SIG-M5 treated with dmso at 0.1 percent for 504 hours (cell line): Measurements from ENCODE around the gene PHLPP2.

ENCODE experiments used
- DNase-seq: peaks from one replicate; lab custom pipeline; 2025; ENCODE audit not compliant: unreplicated experiment; lab: John Stamatoyannopoulos, UW

Gene PHLPP2

DNA sequence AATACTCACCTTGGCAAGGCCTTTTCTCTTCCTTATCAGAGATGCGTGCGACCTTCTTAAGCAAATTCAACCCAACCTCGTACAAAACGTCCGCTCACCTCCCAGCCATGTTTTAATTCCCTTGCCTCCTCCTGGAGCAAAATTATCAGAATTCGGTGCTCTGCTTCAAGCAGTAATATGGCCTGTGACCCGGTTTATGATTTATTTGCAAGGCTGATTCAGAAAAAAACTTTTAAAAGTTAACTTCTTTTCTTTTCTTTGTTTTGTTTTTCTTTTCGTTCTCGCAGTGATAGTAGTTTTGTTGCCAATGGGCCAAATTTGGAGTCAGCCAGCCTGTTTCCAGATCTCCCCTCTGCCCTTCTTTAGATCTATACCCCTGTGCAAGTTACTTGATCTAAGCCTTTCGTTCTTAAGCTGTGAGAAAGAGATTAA is at the start of gene PHLPP2:
TSS of gene PHLPP2 (minus strand) at position 382 of the 432 bp plus-strand sequence. CDS start 9,906 bp downstream, outside the sequence.
- no peak for DNase-seq

DNA sequence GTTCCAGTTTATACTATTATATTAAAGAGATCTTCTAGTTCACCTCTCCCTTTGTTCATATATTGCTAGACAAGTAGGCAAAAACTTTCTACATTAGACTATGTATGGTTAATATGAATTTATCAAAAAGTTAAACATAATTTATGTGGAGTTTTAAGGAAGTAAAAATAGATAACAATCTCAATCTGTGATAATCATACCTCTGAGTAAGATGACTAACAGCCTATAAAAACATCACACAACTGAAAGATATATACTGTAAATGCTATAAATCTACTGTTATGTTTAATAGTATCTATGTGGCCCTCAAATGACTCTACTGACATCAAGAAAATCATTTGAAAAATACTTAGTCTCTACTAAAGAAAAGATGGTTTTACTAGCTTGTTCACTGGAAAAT is 47.1 kb upstream of the PHLPP2 start:
- DNase-seq, result no peak

DNA sequence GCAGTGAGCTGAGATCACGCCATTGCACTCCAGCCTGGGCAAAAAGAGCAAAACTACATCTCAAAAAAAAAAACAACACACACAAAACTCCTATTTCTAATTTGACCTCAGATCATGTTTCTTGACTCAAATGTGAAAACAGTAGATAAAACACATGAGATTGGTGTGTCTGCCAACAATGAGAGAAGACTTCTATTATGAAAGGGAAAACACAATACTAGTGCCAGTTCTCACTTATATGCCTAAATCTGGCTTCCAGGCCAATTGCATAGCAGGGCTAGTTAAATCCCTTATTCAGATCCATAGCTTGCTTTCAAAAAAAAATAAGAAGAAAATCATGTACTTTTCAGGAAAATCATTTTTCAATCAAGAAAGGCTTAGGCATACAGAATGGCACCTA is 44.7 kb upstream of the PHLPP2 start:
- no peak for DNase-seq

- no peak for DNase-seq
Measured at GRCh38 chr16:71767060-71767900, 42.8 kb upstream of the PHLPP2 start.

GRCh38 chr16:71762186-71762585 is 37.7 kb upstream of the PHLPP2 start:
- DNase-seq, result no peak

DNA sequence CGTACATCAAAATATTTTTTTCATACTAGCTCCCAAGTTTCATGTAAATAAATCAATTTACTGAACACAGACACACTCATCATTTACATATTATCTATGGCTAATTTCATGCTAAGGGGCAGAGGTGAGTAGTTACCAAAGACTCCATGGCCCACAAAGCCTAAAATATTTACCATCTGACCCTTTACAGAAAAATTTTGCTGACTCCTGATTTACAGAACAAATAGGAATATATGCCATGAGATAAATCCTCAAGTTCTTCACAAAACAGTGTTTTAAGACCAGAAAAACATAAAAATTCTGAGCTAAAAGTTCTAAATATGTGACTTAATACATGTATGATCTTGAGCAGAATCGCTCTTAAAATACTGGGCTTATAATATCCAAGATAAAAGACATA is 36.6 kb upstream of the PHLPP2 start:
- DNase-seq, result no peak

DNA sequence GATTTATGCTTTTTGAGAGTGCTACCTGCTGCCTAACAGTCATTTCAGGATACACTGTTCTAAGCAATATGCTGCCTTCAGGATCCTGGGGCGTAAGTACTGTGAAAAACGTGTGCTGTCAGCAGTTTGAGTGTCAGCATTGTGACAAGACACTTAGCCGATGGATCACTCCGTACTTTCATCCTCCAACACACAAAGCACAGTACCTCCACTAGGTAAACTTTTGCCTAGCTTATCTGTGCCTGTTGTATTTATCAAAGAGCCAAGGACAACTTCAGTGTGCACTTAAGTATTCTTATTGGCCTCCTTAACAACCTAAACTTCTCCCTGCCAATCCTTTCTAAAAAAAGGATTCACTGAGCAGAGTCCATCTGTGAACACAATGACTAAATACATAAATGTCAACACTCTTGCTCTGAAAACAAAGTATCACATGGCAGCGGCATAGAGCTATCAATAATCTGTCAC is 33.8 kb upstream of the PHLPP2 start:
- no peak for DNase-seq

DNA sequence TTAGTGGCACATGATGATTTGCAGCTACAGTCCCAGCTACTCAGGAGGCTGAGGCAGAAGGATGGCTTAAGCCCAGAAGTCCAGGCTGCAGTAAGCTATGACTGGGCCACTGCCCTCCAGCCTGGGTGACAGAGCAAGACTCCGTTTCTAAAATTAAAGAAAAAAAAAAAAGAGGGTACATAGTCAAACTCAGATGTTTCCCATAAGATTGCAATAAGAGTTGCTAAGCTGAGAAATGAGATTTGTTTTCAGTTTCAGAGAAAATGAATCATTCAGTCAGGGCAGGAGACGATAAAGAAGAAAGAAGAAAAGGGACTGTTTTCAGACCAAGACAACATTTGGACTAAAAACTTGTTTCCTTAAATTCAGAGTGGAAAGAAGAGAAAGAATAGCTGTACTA is 30.2 kb upstream of the PHLPP2 start:
- DNase-seq, result no peak

DNA sequence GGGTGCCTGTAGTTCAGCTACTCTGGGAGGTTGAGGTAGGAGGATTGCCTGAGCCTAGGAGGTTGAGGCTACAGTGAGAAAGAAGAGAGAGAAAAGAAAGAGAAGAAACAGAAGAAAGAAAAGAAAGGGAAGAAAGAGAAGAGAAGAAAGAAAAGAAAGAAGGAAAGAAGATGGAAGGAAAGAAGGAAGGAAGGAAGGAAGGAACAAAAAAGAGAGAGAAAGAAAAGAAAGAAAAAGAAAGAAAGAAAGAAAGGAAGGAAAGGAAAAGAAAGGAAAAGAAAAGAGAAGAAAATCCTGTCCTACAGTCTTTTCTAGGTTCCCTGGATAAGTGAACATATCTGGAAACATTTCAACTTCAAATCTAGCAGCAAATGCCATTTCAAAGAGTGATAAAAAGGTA is 29.6 kb upstream of the PHLPP2 start:
- DNase-seq, result no peak

- DNase-seq, result no peak
Measured at GRCh38 chr16:71748226-71748625, 23.7 kb upstream of the PHLPP2 start.

DNA sequence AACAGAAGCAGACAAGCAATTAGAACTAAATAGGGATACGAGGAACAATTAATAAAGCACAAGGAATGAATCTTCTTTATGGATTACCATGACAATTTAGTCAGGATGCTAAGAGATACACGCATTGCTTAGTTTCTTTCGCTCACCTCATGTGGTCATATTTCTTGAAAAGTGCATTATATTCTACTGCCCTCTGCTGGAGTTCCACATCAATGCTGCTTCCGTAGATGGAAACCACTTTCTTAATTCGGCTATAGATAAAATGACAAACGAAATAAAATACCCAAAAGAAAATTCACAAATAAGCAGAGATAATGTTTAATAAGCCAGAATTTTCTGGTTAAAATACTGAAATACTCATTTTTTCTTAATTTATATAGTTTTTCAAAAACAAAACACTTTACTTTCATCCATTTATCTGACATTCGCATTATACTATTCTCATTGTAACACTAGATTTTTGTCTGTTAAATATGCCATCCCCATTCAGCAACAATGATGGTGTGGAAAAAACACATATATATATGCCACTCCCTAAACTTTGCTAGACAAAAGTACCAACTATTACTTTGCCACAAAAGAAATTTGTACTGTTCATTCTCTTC is 22.0 kb upstream of the PHLPP2 start:
- peak; percentile 42 for DNase-seq

- DNase-seq, result no peak
Measured at GRCh38 chr16:71738855-71739254, 14.4 kb upstream of the PHLPP2 start.

DNA sequence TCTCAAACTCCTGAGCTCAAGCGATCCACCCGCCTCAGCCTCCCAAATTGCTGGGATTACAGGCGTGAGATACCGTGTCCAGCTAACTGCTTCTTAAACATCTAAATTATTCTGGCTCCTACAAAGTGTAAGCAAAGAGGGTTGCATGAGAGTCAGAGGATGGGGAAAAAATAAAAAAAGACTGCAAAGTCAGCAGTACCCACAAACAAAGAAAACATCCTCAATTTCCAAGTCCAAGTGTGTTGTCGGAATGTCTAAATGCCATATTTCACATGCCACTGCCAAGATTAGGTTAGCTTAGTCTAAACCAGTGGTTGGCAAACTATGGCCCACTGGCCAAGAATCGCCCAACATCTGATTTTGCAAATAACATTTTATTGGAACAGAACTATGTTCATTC is 13.0 kb upstream of the PHLPP2 start:
- no peak for DNase-seq

DNA sequence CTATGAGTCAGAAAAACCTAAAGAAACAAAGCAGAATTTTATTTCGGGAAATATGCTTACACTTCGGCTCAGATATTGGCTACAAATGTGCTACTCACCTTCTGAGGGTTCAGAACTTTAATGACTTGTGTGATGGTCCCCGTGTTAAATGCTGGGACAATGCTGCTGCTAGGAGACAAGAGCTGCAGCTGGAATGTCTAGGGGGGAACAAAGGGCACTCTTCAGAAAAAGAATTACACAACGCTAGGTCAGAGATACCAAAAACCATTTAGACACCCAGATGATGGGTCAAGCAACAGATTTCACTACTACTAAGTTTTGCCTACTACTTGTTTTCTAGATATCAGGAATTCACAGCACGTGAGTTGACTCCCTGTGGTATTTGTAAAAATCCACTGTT is 10.0 kb upstream of the PHLPP2 start:
- DNase-seq, result no peak

GRCh38 chr16:71732587-71732986 is 8.1 kb upstream of the PHLPP2 start:
- no peak for DNase-seq

DNA sequence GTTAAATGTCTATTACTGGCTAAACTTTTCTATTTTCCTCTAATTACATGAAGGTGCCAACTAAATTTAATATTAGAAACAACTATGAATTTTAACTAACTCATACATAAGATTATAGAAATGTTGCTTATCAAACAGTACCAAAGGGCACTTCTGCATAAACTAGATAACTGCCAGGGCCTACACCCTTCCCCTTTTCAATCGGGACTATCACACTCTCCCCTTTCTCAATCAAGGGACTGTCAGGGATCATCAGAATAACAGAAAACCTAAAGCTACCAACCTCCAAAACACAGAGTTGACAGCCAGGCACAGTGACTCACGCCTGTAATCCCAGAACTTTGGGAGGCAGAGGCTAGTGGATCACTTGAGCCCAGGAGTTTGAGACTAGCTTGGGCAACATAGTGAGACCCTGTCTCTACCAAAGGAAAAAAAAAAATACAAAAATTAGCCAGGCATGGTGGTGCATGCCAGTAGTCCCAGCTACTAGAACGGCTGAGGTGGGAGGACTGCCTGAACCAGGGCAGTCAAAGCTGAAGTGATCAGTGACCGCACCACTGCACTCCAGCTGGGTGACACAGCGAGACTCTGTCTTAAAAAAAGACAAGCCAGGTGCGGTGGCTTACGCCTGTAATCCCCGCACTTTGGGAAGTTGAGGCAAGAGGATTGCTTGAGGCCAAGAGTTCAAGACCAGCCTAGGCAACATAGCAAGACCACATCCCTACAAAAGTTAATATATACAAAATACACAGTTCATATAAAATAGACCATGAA is 3.2 kb upstream of the PHLPP2 start:
- DNase-seq, result no peak

DNA sequence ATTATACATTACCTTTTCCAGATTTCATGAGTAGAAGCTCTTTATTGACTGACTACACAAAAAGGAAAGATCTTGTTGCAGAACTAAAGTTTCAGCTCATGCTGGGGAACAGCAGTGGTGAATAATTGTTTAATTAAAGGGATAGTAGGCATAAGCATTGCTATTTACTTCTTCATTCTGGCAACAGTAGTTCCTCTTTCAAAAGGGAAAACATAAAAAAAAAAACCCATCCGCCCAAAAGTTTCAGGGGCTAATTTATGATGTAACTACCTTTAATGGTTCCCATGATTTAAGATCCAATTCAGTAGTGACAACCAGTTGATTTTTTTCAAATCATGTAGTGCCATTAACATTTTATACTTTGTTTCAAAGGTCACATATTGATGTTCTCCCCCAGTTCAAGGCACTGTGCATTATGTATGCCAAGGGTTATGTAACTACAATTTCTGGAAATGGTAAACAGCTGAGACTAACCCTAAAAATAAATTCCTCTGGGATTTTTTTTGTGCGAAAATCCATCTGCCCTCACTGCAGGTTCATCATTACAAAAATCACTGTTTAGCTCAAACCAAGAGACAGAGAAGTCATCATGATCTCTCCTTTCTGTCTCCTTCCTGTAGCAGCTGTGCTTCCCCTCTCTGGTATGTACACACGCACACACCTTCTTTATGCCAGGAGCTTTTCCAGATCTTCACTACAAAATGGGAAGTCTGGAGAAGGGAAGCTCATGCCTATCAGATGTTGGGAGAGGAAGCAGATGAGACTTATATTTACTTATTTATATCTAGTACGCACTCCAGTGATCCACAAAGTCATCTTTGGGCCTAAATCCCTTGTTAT is 2.2 kb upstream of the PHLPP2 start:
- peak; percentile 37 for DNase-seq

GRCh38 chr16:71723537-71724319 is 773 bp downstream of the PHLPP2 start:
- peak; percentile 62 for DNase-seq

DNA sequence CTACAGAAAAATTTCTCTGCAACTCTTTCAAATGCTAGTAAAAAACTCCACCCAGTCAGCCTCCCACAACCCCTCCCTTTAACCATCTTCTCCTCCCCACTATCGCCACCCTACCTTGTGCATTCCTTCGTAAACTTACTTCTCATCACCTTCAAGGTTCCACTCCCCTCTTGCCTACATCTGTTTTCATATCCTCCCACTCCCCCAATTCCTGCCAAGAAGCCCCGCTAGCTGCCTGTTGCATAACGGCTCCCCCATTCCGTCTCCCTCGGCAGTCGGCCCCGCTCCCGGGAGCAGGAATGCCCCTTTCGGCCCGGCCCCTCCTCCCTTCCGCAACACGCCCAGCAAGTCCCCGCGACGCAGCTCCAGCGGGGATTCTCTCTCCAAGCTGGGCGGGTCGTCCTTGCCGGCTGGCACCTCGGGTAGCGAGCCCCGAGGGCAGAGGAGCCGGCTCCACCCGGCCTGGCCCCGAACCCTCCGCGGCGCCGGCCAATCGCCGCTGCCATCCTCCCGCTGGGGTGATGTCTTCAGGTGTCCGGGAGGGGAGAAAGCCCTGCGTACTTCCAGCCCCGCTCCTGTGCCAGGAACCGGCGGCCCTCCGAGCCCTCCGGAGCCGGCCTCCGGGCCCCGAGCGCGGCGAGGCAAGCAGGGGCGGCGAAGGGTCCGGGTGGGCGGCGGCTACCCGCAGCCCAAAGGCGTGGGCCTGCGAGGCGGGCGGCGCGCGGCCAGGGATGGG is 1.5 kb downstream of the PHLPP2 start:
- DNase-seq, result peak; percentile 49
